HG03439 (cell line): ENCODE measurements around the gene TRIM9.
"Not testable (repeated sequence)": the region's sequence is repeated elsewhere in the genome, so short reads cannot be mapped to it uniquely, and the experiment has no call there.

ENCODE experiments used
- ATAC-seq: cut with Tn5 transposase; IDR thresholded peaks from one replicate; pipeline ENCODE4 v1.9.1; 2021; ENCODE audit warnings: mild to moderate bottlenecking, moderate library complexity; ENCODE audit not compliant: unreplicated experiment

TRIM9 gene

GRCh38 chr14:51006324-51006723, 88.6 kb downstream of the TRIM9 start:
- no peak for ATAC-seq

GRCh38 chr14:51004801-51005526, 89.9 kb downstream of the TRIM9 start:
- no peak for ATAC-seq

GRCh38 chr14:51004352-51004800, 90.5 kb downstream of the TRIM9 start:
- no peak for ATAC-seq

GRCh38 chr14:51002406-51002999, 92.4 kb downstream of the TRIM9 start:
- no peak for ATAC-seq

GRCh38 chr14:51000566-51000965, 94.3 kb downstream of the TRIM9 start:
- no peak for ATAC-seq

GRCh38 chr14:50999726-51000125, 95.2 kb downstream of the TRIM9 start:
- no peak for ATAC-seq

GRCh38 chr14:50998612-50999011, 96.3 kb downstream of the TRIM9 start:
- ATAC-seq, result no peak

- no peak for ATAC-seq
Measured at GRCh38 chr14:50997712-50998111, 97.2 kb downstream of the TRIM9 start.

- ATAC-seq, result not testable (repeated sequence)
Measured at GRCh38 chr14:50994158-50994557, 100.7 kb downstream of the TRIM9 start.

- no peak for ATAC-seq
Measured at GRCh38 chr14:50985859-50986331, 109.0 kb downstream of the TRIM9 start.

- ATAC-seq, result no peak
Measured at GRCh38 chr14:50985124-50985858, 109.6 kb downstream of the TRIM9 start.

- ATAC-seq, result no peak
Measured at GRCh38 chr14:50984036-50984710, 110.7 kb downstream of the TRIM9 start.

- ATAC-seq, result no peak
Measured at GRCh38 chr14:50979941-50980850, 114.7 kb downstream of the TRIM9 start.

GRCh38 chr14:50978888-50979287, 116.0 kb downstream of the TRIM9 start:
- ATAC-seq, result peak; percentile 89

- no peak for ATAC-seq
Measured at GRCh38 chr14:50978529-50978871, 116.4 kb downstream of the TRIM9 start.

GRCh38 chr14:50977863-50978528, 116.9 kb downstream of the TRIM9 start:
- ATAC-seq, result no peak

- ATAC-seq, result no peak
Measured at GRCh38 chr14:50974118-50974517, 120.8 kb downstream of the TRIM9 start.

GRCh38 chr14:50972734-50973133, 122.2 kb downstream of the TRIM9 start:
- ATAC-seq, result no peak

- no peak for ATAC-seq
Measured at GRCh38 chr14:50970886-50971781, 123.8 kb downstream of the TRIM9 start.
